IMR-90 (cell line): ENCODE results near the gene SEC16A. TPM values are rescaled to one million over a fixed set of nuclear protein-coding genes. Genes with fewer than 3 reads are reported as not detected.

Experiments used
- ATAC-seq: fragments of 200-7000 bp; cut with Tn5 transposase; 2 replicates; pipeline ENCODE4 v1.9.1; 2020; ENCODE audit warnings: low read depth, mild to moderate bottlenecking, moderate library complexity
- BruUV-seq: library from RNA; stranded (reverse); fragments of 400-500 nt; replicated peaks from 2 replicates; lab custom pipeline; 2021; lab: Mats Ljungman, UMichigan
- CTCF ChIA-PET: fragments of 300-600 bp; formaldehyde crosslinking; extraction: SDS; loops from one replicate; lab custom pipeline; 2021; ENCODE audit warnings: antibody characterized with exemption; lab: Yijun Ruan, JAX
- POLR2A ChIA-PET: fragments of 300-600 bp; sonication (Branson Sonifier 250); formaldehyde crosslinking; loops from one replicate; lab custom pipeline; 2022; ENCODE audit warnings: antibody characterized with exemption; ENCODE audit not compliant: unreplicated experiment; lab: Charles Lee
- DNase-seq: peaks from one replicate; pipeline ENCODE4 v3.0.0; 2013
- H2AFZ ChIP-seq: replicated peaks from 2 replicates; pipeline ENCODE3; 2013; ENCODE audit warnings: low read length, mild to moderate bottlenecking; ENCODE audit not compliant: poor library complexity
- H2AK5ac ChIP-seq: 2 replicates; pipeline ENCODE4 v1.6.1; 2013; ENCODE audit warnings: low read depth, low read length, inconsistent platforms
- H2AK9ac ChIP-seq: replicated peaks from 2 replicates; pipeline ENCODE3; 2013; ENCODE audit warnings: mild to moderate bottlenecking, low read depth, low read length, moderate library complexity; ENCODE audit not compliant: poor library complexity
- H2BK120ac ChIP-seq: 2 replicates; pipeline ENCODE4 v1.6.1; 2013; ENCODE audit warnings: low read depth, low read length, inconsistent platforms
- H2BK15ac ChIP-seq: 3 replicates; pipeline ENCODE4 v1.6.1; 2013; ENCODE audit warnings: low read depth, low read length, inconsistent platforms
- H2BK20ac ChIP-seq: 2 replicates; pipeline ENCODE4 v1.6.1; 2013; ENCODE audit warnings: low read depth, mild to moderate bottlenecking, inconsistent platforms, low read length, moderate library complexity
- H2BK5ac ChIP-seq: 2 replicates; pipeline ENCODE4 v1.6.1; 2013; ENCODE audit warnings: mild to moderate bottlenecking, low read depth, low read length, inconsistent platforms; ENCODE audit not compliant: poor library complexity, severe bottlenecking
- H3K14ac ChIP-seq: replicated peaks from 2 replicates; pipeline ENCODE4 v1.6.1; 2013; ENCODE audit warnings: low read depth, low read length, inconsistent platforms
- H3K18ac ChIP-seq: 2 replicates; pipeline ENCODE4 v1.6.1; 2013; ENCODE audit warnings: low read depth, low read length, control low read depth
- H3K23ac ChIP-seq: 2 replicates; pipeline ENCODE4 v1.6.1; 2013; ENCODE audit warnings: low read depth, low read length, inconsistent platforms
- H3K27ac ChIP-seq: 2 replicates; pipeline ENCODE4 v1.5.1; 2013; ENCODE audit warnings: mild to moderate bottlenecking, control low read depth, low read length; ENCODE audit not compliant: insufficient read depth
- H3K27me3 ChIP-seq: 2 replicates; pipeline ENCODE4 v1.6.1; 2013; ENCODE audit warnings: low read length; ENCODE audit not compliant: control insufficient read depth, insufficient read depth
- H3K36me3 ChIP-seq: 2 replicates; pipeline ENCODE4 v1.6.1; 2013; ENCODE audit warnings: low read length, mixed read lengths; ENCODE audit not compliant: control insufficient read depth, insufficient read depth
- H3K4ac ChIP-seq: 2 replicates; pipeline ENCODE4 v1.6.1; 2013; ENCODE audit warnings: low read depth, low read length, inconsistent platforms
- H3K4me1 ChIP-seq: 2 replicates; pipeline ENCODE4 v1.6.1; 2013; ENCODE audit warnings: low read length, mixed read lengths; ENCODE audit not compliant: control insufficient read depth, insufficient read depth
- H3K4me2 ChIP-seq: 2 replicates; pipeline ENCODE4 v1.6.1; 2013; ENCODE audit warnings: low read depth, mild to moderate bottlenecking, control low read depth, low read length, moderate library complexity
- H3K4me3 ChIP-seq: 2 replicates; pipeline ENCODE4 v1.5.1; 2013; ENCODE audit warnings: low read depth, mild to moderate bottlenecking, control low read depth, low read length, moderate library complexity; ENCODE audit not compliant: insufficient read depth
- H3K56ac ChIP-seq: 2 replicates; pipeline ENCODE4 v1.6.1; 2013; ENCODE audit warnings: low read length, inconsistent platforms; ENCODE audit not compliant: insufficient read depth; ENCODE audit errors: extremely low read depth
- H3K79me1 ChIP-seq, 2 experiments: 2 replicates each; pipeline ENCODE4 v1.6.1; 2013; ENCODE audit warnings: low read length in 2 of 2, inconsistent platforms in 1 of 2, low read depth in 1 of 2
- H3K9ac ChIP-seq: 2 replicates; pipeline ENCODE4 v1.6.1; 2013; ENCODE audit warnings: low read depth, low read length, control low read depth
- H3K9me1 ChIP-seq: 2 replicates; pipeline ENCODE4 v1.6.1; 2013; ENCODE audit warnings: low read length, inconsistent platforms; ENCODE audit not compliant: insufficient read depth
- H3K9me3 ChIP-seq: 2 replicates; pipeline ENCODE4 v1.6.1; 2013; ENCODE audit warnings: low read length; ENCODE audit not compliant: control insufficient read depth, insufficient read depth
- H4K20me1 ChIP-seq: 2 replicates; pipeline ENCODE4 v1.6.1; 2013; ENCODE audit warnings: low read length, inconsistent platforms; ENCODE audit not compliant: insufficient read depth
- H4K5ac ChIP-seq: 2 replicates; pipeline ENCODE4 v1.6.1; 2013; ENCODE audit warnings: mild to moderate bottlenecking, low read depth, low read length, control low read depth
- H4K8ac ChIP-seq, 2 experiments: 2 replicates each; pipeline ENCODE4 v1.6.1; 2013; ENCODE audit warnings: low read depth in 2 of 2, low read length in 2 of 2, control low read depth in 1 of 2, inconsistent platforms in 1 of 2
- H4K91ac ChIP-seq: 2 replicates; pipeline ENCODE4 v1.6.1; 2013; ENCODE audit warnings: low read depth, low read length, inconsistent platforms; ENCODE audit not compliant: insufficient read depth
- BHLHE40 ChIP-seq: fragments of 150-350 bp; IDR thresholded peaks from 2 replicates; pipeline ENCODE4 v1.6.1; 2016; ENCODE audit warnings: mild to moderate bottlenecking, low read depth, low read length
- CHD1 ChIP-seq: IDR thresholded peaks from 2 replicates; pipeline ENCODE4 v1.6.1; 2012; ENCODE audit warnings: low read depth, low read length, improper control_type of control experiment
- MAZ ChIP-seq: IDR thresholded peaks from 2 replicates; pipeline ENCODE4 v1.6.1; 2012; ENCODE audit warnings: low read depth, mild to moderate bottlenecking, low read length, improper control_type of control experiment, moderate library complexity, borderline replicate concordance
- NFE2L2 ChIP-seq: fragments of 150-350 bp; IDR thresholded peaks from 2 replicates; pipeline ENCODE4 v1.6.1; 2016; ENCODE audit warnings: low read depth, mild to moderate bottlenecking, low read length
- RAD21 ChIP-seq: IDR thresholded peaks from 2 replicates; pipeline ENCODE4 v1.6.1; 2012; ENCODE audit warnings: low read length, improper control_type of control experiment
- RCOR1 ChIP-seq: IDR thresholded peaks from 2 replicates; pipeline ENCODE4 v1.6.1; 2012; ENCODE audit warnings: mild to moderate bottlenecking, low read length, improper control_type of control experiment; ENCODE audit not compliant: insufficient replicate concordance
- RFX5 ChIP-seq: IDR thresholded peaks from 2 replicates; pipeline ENCODE4 v1.8.0; 2012; ENCODE audit warnings: low read depth, mild to moderate bottlenecking, low read length, moderate library complexity
- WGBS, 2 experiments: methylation state at CpG; one replicate each; pipeline versions ENCODE4 v1.1.5 to v1.1.7; 2013; ENCODE audit warnings: missing lambda C conversion rate in 2 of 2; ENCODE audit not compliant: insufficient read length in 1 of 2; ENCODE audit errors: extremely low coverage in 2 of 2; 5-methylcytosine and 5-hydroxymethylcytosine counted together
- dilution Hi-C: fragments of 300-500 bp; cut with HindIII; formaldehyde crosslinking; loops from one replicate; pipeline ENCODE4 v1.14.3; 2018; ENCODE audit warnings: low sequenced_read_pairs; ENCODE audit not compliant: unreplicated experiment
- in situ Hi-C: fragments of 300-500 bp; cut with MboI; formaldehyde crosslinking; loops from 3 replicates; pipeline ENCODE4 v1.14.3; 2019; ENCODE audit warnings: low sequenced_read_pairs, inconsistent platforms, mixed read lengths
- intact Hi-C: fragments of 100-400 bp; cut with micrococcal nuclease; formaldehyde crosslinking; loops from 2 replicates; pipeline ENCODE4 v1.10.0; 2022
- polyA plus RNA-seq, 3 experiments: library from polyadenylated mRNA; depleted of rRNA; stranded (reverse); fragments of >200 nt; gene quantifications; 2 replicates each; pipeline ENCODE4 v1.2.3, GENCODE V29; 2012; ENCODE audit warnings: low replicate concordance in 1 of 3
- total RNA-seq: library from RNA; depleted of rRNA; stranded (reverse); fragments of >200 nt; gene quantifications from 2 replicates; pipeline ENCODE4 v1.2.3, GENCODE V29; 2012
- TF ChIP-seq, protein P1 (sequence below): fragments of 150-350 bp; IDR thresholded peaks from 2 replicates; pipeline ENCODE4 v1.6.1; 2017; ENCODE audit warnings: mild to moderate bottlenecking, antibody characterized with exemption, low read length, low read depth

Gene SEC16A
- total and polyA plus RNA-seq, 2 of the 4 experiments (the other 2 are of a cell fraction) = 12.2 to 48.1 TPM

DNA sequence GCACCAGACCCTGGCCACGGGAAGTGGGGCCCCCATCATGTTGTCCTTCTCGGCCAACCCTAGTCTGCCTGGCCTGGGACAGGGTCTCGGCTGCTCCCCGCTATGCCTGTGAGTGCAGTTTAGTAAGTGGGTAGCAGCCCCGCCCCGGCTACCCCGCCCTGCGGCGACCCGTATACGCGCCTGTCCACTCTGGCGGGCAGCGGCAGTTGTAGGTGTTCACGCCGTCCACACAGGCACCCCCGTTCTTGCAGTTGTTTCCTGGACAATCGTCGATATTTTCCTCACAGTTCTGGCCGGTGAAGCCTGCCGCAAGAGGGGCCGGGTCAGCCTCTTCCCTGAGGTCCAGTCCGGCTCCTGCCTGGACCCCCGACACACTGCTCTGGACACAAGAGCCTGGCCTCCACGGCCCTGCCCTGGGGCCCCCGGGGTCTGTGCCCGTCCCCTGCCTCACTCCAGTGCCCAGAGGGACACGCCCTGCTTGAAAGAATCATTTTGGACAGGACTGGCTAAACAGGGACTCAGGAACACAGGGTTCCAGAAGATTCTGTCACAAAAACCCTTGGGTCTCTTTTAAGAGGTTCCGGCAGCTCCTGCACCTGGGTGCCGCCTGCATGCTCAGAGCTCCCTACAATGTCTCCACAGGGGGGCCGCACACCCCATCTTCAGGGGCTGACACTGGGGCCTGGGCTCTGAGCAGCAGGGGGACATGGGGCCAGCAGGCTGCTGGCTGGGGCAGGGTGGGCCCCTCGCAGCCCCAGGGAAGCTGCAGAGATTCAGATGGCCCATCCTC lies 36.6 kb upstream of the SEC16A start (continued):
- TF ChIP-seq, protein P1, sequence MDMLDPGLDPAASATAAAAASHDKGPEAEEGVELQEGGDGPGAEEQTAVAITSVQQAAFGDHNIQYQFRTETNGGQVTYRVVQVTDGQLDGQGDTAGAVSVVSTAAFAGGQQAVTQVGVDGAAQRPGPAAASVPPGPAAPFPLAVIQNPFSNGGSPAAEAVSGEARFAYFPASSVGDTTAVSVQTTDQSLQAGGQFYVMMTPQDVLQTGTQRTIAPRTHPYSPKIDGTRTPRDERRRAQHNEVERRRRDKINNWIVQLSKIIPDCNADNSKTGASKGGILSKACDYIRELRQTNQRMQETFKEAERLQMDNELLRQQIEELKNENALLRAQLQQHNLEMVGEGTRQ = no peak

DNA sequence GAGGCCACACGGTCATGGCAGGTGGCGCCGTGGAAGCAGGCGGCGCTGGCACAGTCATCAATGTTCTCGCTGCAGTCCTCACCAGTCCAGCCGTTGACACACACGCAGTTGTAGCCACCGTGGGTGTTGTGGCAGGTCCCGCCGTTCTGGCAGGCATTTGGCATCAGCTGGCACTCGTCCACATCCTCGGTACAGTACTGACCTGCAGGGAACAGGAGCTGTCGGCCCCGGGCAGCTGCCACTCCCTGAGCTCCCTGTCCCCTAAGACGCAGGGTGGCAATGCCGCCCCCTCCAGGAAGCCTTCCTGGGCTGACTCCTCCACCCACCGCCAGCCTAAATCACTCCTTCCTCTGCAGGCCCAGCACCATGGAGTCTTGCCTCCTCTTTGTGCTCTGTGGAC lies 35.8 kb upstream of the SEC16A start:
- Histone ChIP-seq H4K8ac (no peak overlapping the region), H2BK120ac (no peak overlapping the region), H3K27me3 (no peaks in the 10 kb centered on the region), H3K9ac (no peak overlapping the region), H3K9me1 (no peaks in the 10 kb centered on the region), H3K27ac (no peak overlapping the region), H3K4me3 (no peak overlapping the region), H2AK9ac (peak overlapping the region; percentile 16), H4K5ac (no peak overlapping the region), H4K20me1 (no peaks in the 10 kb centered on the region; the same call in 1 of the 2 replicates), H2AFZ (no peak overlapping the region), H3K14ac (no peak overlapping the region), H3K56ac (no peak overlapping the region), H3K4me1 (no peaks in the 10 kb centered on the region), H4K91ac (no peak overlapping the region), H3K23ac (no peak overlapping the region), H3K18ac (no peak overlapping the region), H3K4ac (no peak overlapping the region), H2BK15ac (no peak overlapping the region), H3K36me3 (peaks cover 64% of the 10 kb centered on the region), H2BK5ac (no peak overlapping the region), H2BK20ac (no peak overlapping the region), H3K4me2 (no peak overlapping the region), H3K9me3 (no peaks in the 10 kb centered on the region), H3K79me1 (peaks cover 0 to 8% of the 10 kb centered on the region in 2 experiments; a peak in 1 of 4 replicates), H2AK5ac (no peak overlapping the region)
- in situ Hi-C loops (no loop called here), intact Hi-C loops (no loop called here), dilution Hi-C loops (no loop called here)
- no peak for DNase-seq
- CTCF ChIA-PET = no interaction called here
- no peak for ATAC-seq
- POLR2A ChIA-PET = no interaction called here
- no peak for TF ChIP-seq RAD21
- TF ChIP-seq NFE2L2 = no peak
- no peak for TF ChIP-seq MAZ
- TF ChIP-seq RFX5 = no peak
- no peak for TF ChIP-seq RCOR1
- no peak for TF ChIP-seq CHD1
- no peak for TF ChIP-seq BHLHE40
- whole genome bisulfite sequencing, 2 experiments = 94% methylated on average over 12 of the region's 18 CpGs; no CpG with 5 or more reads in 1 of the 2 experiments
- BruUV-seq = no TSS peak
